GM23248 (cell line): Measurements from ENCODE around the gene RSRC1.

Source experiments
- EZH2 ChIP-seq: fragments of 200-600 bp; sonication (generic); IDR thresholded peaks from 2 replicates; pipeline ENCODE4 v1.6.1; 2018; ENCODE audit warnings: antibody characterized with exemption, mild to moderate bottlenecking; ENCODE audit not compliant: insufficient read depth, poor library complexity, severe bottlenecking
- EZH2phosphoT487 ChIP-seq: fragments of 200-600 bp; sonication (generic); IDR thresholded peaks from 2 replicates; pipeline ENCODE4 v1.6.1; 2018; ENCODE audit warnings: antibody characterized with exemption, moderate library complexity, mild to moderate bottlenecking, low read depth; ENCODE audit not compliant: insufficient read depth

- TF ChIP-seq EZH2 (no peak), EZH2phosphoT487 (no peak)
Measured at GRCh38 chr3:158106766-158107471, 3.0 kb upstream of the RSRC1 start.
